HG02588 (cell line): ENCODE data around the gene CNNM1.

ENCODE experiments used
- ATAC-seq: cut with Tn5 transposase; IDR thresholded peaks from one replicate; pipeline ENCODE4 v1.9.1; 2021; ENCODE audit warnings: mild to moderate bottlenecking, moderate library complexity; ENCODE audit not compliant: unreplicated experiment

The CNNM1 gene

DNA sequence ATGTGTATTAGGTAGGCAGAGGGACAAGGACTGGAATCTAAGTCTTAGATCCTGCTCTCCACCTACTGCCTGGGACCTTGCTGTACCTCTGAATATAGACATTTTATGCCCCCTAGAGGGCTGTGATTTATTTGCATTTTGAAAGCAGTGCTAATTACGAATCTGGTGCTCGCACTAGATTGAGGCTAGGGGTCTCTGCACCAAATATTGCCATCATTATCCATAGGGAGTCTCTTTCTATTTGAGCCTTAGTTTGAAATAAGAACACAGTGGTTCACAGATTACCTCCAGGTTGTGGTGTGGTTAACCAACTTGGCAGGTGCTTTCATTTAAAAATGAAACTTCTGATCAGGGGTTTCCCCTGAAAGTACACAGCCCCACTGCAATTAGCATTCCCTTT is 41.8 kb downstream of the CNNM1 start:
- ATAC-seq: peak; percentile 96

- ATAC-seq: no peak
These were observed 43.6 kb downstream of the CNNM1 start for GRCh38 chr10:99372546-99373271.

DNA sequence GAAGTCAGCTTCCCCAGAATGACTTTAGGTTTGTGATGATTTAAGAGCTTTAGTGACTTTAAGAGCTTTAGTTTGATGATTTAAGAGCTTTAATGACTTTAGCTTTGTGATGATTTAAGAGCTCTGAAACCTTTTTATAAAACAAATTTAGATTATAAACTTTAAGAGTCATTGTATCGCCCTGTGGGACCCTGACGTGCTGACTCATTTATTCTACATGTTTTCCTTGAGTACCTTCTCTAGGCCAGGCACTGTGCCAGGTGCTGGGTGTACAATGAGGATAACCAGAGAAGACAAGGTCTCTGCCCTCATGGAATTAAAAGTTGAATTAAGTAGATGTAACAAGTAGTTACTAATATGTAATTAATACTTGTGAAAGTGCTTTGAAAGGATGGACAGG is 45.4 kb downstream of the CNNM1 start:
- ATAC-seq: no peak

- no peak for ATAC-seq
These were observed 45.8 kb downstream of the CNNM1 start for GRCh38 chr10:99374972-99375371.

GRCh38 chr10:99375426-99375825 is 46.3 kb downstream of the CNNM1 start:
- no peak for ATAC-seq

GRCh38 chr10:99382176-99382575 is 53.0 kb downstream of the CNNM1 start:
- no peak for ATAC-seq

DNA sequence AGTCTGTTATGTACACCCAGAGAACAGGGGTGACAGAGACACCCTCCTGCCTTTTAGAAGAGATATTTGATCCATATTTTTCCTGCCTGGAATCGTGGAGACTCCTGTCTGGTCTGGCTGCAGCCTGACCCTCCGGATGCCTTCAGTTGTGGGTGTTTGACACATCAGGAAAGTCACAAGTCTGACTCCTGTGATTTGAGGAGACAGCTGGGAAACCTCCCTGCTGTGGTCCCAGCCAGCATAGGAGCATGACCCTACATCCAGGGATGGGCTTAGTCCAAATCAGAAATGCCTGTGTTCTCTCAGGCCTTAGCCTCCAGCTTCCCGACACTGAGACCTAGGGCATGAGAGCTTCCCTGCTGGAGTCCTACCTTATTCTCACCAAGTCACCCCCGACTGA is 57.9 kb downstream of the CNNM1 start:
- ATAC-seq: no peak

- no peak for ATAC-seq
These were observed 58.4 kb downstream of the CNNM1 start for GRCh38 chr10:99387541-99387940.

- ATAC-seq: no peak
These were observed 60.7 kb downstream of the CNNM1 start for GRCh38 chr10:99389729-99390480.

DNA sequence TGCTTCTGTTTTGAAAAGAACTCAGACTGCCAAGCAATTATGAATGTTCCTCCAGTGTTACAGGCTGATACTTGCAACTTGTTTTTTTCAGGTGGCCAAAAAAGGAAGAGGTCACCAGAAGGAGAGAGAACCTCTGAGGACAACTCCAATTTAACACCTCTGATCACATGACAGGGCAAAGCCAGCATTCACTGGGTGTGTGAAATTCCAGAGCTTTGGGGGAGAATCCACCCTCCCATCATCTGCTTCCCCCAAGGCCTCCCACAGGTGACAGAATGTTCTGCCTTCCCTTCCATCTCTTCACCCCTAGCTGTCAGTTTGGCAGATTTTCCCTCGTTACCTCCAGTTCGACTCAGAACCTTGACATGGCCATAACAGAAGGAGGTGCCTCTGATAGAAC is 62.2 kb downstream of the CNNM1 start:
- no peak for ATAC-seq

- no peak for ATAC-seq
These were observed 63.9 kb downstream of the CNNM1 start for GRCh38 chr10:99393036-99393435.

GRCh38 chr10:99393683-99394082 is 64.5 kb downstream of the CNNM1 start:
- no peak for ATAC-seq

DNA sequence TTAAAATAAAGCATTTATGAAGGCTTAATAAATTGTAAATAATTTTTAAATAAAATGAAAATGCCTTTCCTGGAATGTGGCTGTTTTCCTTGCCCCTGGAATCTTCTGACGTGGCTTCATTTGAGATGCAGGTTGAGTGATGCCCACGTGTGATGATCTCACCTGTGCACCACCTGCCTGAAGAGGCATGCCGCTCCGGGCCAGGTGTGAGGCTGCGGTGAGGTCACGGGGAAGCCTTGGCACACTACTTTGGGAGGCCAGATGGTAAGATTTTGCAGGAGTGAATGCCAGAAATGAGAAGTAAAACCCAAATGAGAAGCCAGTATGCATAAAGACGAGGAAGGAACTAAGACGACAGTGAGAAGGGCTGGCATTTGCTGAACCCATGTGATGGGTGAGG is 65.1 kb downstream of the CNNM1 start:
- ATAC-seq: no peak

GRCh38 chr10:99394761-99395386 is 65.7 kb downstream of the CNNM1 start:
- ATAC-seq: no peak

DNA sequence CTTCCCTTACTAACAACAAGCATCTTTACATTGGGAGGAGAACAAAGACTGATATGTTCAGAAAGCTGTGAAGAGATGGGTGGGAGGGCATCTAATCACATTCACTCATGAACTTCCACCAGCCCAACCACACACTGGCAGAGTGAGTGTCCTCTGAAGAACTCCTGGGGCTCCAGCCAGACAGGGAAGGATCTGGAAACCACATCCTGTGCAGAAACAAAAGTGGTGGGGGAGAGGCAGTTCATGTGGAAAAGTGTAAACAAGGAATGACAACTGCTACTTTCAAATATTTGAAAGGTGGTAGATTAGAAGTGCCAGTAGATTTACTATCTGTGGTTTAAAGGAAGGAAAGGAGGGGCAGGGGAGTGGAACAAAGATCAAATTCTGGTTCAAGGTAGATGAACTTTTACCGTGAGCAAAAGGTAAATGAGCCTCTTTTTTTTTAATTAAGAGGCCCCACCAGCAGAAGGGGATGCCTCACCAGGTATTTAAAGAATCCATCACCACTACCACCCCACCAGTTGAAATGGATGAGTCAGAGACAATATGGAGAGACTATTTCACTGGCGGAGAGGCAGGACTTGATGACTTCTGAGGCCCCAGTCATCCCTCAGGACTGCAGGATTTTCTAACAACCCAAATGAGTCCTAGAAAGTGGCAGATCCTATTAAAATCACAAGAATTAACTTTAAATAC is 66.7 kb downstream of the CNNM1 start:
- ATAC-seq: no peak

- ATAC-seq: no peak
These were observed 67.3 kb downstream of the CNNM1 start for GRCh38 chr10:99396471-99396870.

DNA sequence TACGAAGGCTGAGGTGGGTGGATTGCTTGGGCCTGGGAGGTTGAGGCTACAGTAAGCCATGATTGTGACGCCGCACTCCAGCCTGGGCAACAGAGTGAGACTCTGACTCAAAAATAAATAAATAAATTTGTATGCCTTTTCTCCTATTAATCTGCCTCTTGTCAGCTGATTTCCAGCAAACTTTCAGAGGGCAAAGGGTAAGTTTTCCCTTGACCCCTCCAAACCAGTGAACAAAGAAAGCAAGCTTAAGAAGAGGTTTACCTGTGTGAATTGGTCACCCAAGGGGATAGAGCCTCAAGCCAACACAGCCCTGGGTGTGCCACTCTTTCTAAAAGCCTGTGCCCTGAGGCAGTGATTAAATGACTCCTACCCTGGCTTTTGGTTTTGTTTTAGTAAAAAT is 70.5 kb downstream of the CNNM1 start:
- no peak for ATAC-seq

GRCh38 chr10:99403674-99404073 is 74.5 kb downstream of the CNNM1 start:
- no peak for ATAC-seq

GRCh38 chr10:99406149-99406548 is 77.0 kb downstream of the CNNM1 start:
- no peak for ATAC-seq

GRCh38 chr10:99410146-99410545 is 81.0 kb downstream of the CNNM1 start:
- ATAC-seq: no peak

- no peak for ATAC-seq
These were observed 81.7 kb downstream of the CNNM1 start for GRCh38 chr10:99410876-99411275.
